ENCODE results near the gene RAB3GAP2.
"Not testable (repeated sequence)": the region's sequence is repeated elsewhere in the genome, so short reads cannot be mapped to it uniquely, and the experiment has no call there.

Gene RAB3GAP2

GRCh38 chr1:220218397-220219135 is 53.7 kb downstream of the RAB3GAP2 start:
- H3K36me3 Mint-ChIP-seq (ENCODE audit: low read depth) = peaks cover 18% of the 10 kb centered on the region
- H3K4me1 Mint-ChIP-seq (ENCODE audit: low read depth) = peaks cover 40% of the 10 kb centered on the region
- not testable (repeated sequence) for H3K4me3 Mint-ChIP-seq, H3K27ac Mint-ChIP-seq, H3K9me3 Mint-ChIP-seq, H3K27me3 Mint-ChIP-seq

- Mint-ChIP-seq H3K27me3 (no peaks in the 10 kb centered on the region), H3K4me3 (no peak overlapping the region), H3K27ac (no peak overlapping the region), H3K9me3 (no peaks in the 10 kb centered on the region), H3K4me1 (ENCODE audit: low read depth) (peaks cover 30% of the 10 kb centered on the region), H3K36me3 (ENCODE audit: low read depth) (peaks cover 29% of the 10 kb centered on the region)
These were observed 54.8 kb downstream of the RAB3GAP2 start for GRCh38 chr1:220217383-220217988.

GRCh38 chr1:220213382-220213983 is 58.8 kb downstream of the RAB3GAP2 start:
- Mint-ChIP-seq H3K36me3 (ENCODE audit: low read depth) (peaks cover 48% of the 10 kb centered on the region), H3K27ac (no peak overlapping the region), H3K27me3 (no peaks in the 10 kb centered on the region), H3K4me1 (ENCODE audit: low read depth) (peaks cover 3% of the 10 kb centered on the region), H3K4me3 (no peak overlapping the region), H3K9me3 (no peaks in the 10 kb centered on the region)

DNA sequence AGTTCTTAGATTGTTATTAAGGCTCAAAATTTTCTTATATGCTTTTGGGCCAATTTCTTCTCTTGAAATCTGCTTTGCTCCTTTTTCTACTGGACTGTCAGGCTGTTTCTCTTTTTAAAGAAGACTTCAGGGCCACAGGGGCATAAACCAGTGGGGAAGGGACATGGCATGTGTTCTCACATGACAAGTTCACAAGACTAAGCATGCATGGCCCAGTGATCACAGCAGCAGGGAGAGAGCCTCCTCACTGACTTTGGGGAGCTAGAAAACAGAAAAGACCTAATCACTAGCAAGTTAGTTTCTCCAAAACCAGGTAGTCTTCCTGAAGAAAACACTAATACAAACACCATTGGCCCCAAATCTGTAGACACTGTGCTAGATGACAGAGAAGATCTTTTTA is 64.8 kb downstream of the RAB3GAP2 start:
- Mint-ChIP-seq H3K4me1 (ENCODE audit: low read depth) (no peaks in the 10 kb centered on the region), H3K27me3 (no peaks in the 10 kb centered on the region), H3K36me3 (ENCODE audit: low read depth) (peaks cover 75% of the 10 kb centered on the region), H3K4me3 (no peak overlapping the region), H3K9me3 (peaks cover 5% of the 10 kb centered on the region), H3K27ac (no peak overlapping the region)

- not testable (repeated sequence) for H3K4me1 Mint-ChIP-seq (ENCODE audit: low read depth); H3K27ac Mint-ChIP-seq; H3K4me3 Mint-ChIP-seq; H3K9me3 Mint-ChIP-seq; H3K27me3 Mint-ChIP-seq
- H3K36me3 Mint-ChIP-seq (ENCODE audit: low read depth) = peaks cover 53% of the 10 kb centered on the region
These were observed 67.5 kb downstream of the RAB3GAP2 start for GRCh38 chr1:220204758-220205157.

DNA sequence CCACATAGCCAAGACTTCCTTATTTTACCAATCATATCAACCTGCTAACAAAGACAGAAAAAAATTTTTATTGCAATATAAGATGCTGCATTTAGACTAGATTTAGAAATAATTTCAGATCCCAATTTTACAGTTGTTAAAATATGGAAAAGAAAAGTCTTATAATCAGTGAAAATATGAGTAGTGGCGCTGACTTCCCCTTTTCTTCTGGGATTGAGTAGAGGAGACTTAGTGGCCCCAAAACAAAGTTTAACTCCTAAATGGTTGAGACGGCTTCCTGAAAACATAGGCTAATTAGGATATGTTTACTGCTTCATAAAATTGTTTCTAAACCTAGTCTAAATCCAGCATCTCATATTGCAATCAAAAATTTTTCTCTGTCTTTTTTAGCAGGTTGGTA is 68.4 kb downstream of the RAB3GAP2 start:
- no peak overlapping the region for H3K27ac Mint-ChIP-seq
- H3K36me3 Mint-ChIP-seq (ENCODE audit: low read depth) = peaks cover 44% of the 10 kb centered on the region
- H3K27me3 Mint-ChIP-seq = no peaks in the 10 kb centered on the region
- H3K4me3 Mint-ChIP-seq = no peak overlapping the region
- H3K4me1 Mint-ChIP-seq (ENCODE audit: low read depth) = no peaks in the 10 kb centered on the region
- peaks cover 5% of the 10 kb centered on the region for H3K9me3 Mint-ChIP-seq

- H3K4me1 Mint-ChIP-seq (ENCODE audit: low read depth) = no peaks in the 10 kb centered on the region
- H3K27ac Mint-ChIP-seq = no peak overlapping the region
- H3K36me3 Mint-ChIP-seq (ENCODE audit: low read depth) = peaks cover 19% of the 10 kb centered on the region
- H3K4me3 Mint-ChIP-seq = no peak overlapping the region
- no peaks in the 10 kb centered on the region for H3K27me3 Mint-ChIP-seq
- no peaks in the 10 kb centered on the region for H3K9me3 Mint-ChIP-seq
These were observed 73.9 kb downstream of the RAB3GAP2 start for GRCh38 chr1:220198186-220199005.

DNA sequence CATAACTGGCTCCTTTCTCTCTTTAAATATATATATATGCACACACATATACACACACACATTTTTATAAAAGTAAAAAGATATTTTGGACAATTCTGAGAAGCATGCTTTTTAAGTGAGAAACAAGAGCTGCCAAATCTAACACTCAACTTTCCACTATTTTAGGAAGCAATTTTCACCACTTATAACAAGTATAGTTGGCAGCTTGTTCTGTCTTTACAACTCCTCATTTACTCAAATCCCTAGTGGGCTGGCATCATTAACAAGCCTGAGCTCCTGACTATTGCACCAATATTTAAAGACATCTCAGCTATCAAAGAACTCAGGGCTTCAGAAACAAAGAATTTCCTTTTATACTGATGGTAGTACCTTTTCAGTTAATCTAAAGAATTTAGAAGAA is 76.6 kb downstream of the RAB3GAP2 start:
- no peak overlapping the region for H3K27ac Mint-ChIP-seq
- H3K27me3 Mint-ChIP-seq = no peaks in the 10 kb centered on the region
- peaks cover 23% of the 10 kb centered on the region for H3K36me3 Mint-ChIP-seq (ENCODE audit: low read depth)
- H3K4me1 Mint-ChIP-seq (ENCODE audit: low read depth) = no peaks in the 10 kb centered on the region
- H3K9me3 Mint-ChIP-seq = no peaks in the 10 kb centered on the region
- H3K4me3 Mint-ChIP-seq = no peak overlapping the region

GRCh38 chr1:220189750-220190347 is 82.4 kb downstream of the RAB3GAP2 start:
- no peaks in the 10 kb centered on the region for H3K9me3 Mint-ChIP-seq
- no peak overlapping the region for H3K4me3 Mint-ChIP-seq
- H3K27me3 Mint-ChIP-seq = no peaks in the 10 kb centered on the region
- H3K27ac Mint-ChIP-seq = no peak overlapping the region
- peaks cover 41% of the 10 kb centered on the region for H3K36me3 Mint-ChIP-seq (ENCODE audit: low read depth)
- no peaks in the 10 kb centered on the region for H3K4me1 Mint-ChIP-seq (ENCODE audit: low read depth)

DNA sequence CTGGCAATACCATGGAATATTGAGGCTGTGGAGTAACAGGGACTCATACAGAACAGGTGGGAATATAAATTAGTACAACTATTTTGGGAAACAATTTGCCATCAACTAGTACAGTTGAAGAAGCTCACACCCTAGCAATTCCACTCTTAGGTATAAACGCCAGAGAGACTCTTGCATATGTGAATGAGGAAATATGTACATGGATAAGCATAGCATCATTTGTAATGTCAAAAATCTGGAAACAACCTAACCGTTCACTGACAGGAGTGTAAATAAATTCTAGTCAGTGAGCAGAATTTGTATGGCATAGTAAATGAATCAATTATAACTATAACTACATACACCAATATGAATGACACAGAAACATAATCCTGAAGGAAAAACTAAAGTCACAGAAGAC is 83.7 kb downstream of the RAB3GAP2 start:
- Mint-ChIP-seq H3K4me3 (no peak overlapping the region), H3K9me3 (no peaks in the 10 kb centered on the region), H3K27me3 (no peaks in the 10 kb centered on the region), H3K4me1 (ENCODE audit: low read depth) (no peaks in the 10 kb centered on the region), H3K36me3 (ENCODE audit: low read depth) (peaks cover 35% of the 10 kb centered on the region), H3K27ac (no peak overlapping the region)

GRCh38 chr1:220186752-220187151 is 85.5 kb downstream of the RAB3GAP2 start:
- H3K36me3 Mint-ChIP-seq (ENCODE audit: low read depth) = peaks cover 35% of the 10 kb centered on the region
- no peak overlapping the region for H3K27ac Mint-ChIP-seq

DNA sequence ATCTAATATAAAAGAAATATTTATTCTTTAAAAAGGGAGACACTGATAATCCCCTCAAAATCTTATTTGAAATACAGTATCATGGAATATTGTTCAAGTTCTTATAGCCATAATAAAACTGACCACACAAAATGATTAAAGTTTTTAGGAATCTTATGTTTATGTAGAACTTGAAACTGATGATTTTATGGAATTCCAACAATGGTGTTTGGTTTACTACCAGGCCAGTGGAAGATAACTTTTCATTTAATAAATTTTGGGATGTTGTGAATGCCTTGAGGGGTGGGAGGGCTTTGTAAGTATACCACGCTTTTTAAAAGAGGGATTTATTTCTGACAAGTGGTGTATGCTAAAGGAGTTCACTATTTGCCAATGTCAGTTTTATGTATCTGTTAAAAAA is 87.7 kb downstream of the RAB3GAP2 start:
- H3K4me1 Mint-ChIP-seq (ENCODE audit: low read depth) = no peaks in the 10 kb centered on the region
- no peak overlapping the region for H3K4me3 Mint-ChIP-seq
- H3K27me3 Mint-ChIP-seq = no peaks in the 10 kb centered on the region
- no peaks in the 10 kb centered on the region for H3K9me3 Mint-ChIP-seq
- no peak overlapping the region for H3K27ac Mint-ChIP-seq
- peaks cover 48% of the 10 kb centered on the region for H3K36me3 Mint-ChIP-seq (ENCODE audit: low read depth)

More at GRCh38 chr1:220186752-220187151, 85.5 kb downstream of the RAB3GAP2 start:
- no peaks in the 10 kb centered on the region for H3K4me1 Mint-ChIP-seq (ENCODE audit: low read depth)
- H3K9me3 Mint-ChIP-seq = no peaks in the 10 kb centered on the region
- no peaks in the 10 kb centered on the region for H3K27me3 Mint-ChIP-seq
- no peak overlapping the region for H3K4me3 Mint-ChIP-seq

DNA sequence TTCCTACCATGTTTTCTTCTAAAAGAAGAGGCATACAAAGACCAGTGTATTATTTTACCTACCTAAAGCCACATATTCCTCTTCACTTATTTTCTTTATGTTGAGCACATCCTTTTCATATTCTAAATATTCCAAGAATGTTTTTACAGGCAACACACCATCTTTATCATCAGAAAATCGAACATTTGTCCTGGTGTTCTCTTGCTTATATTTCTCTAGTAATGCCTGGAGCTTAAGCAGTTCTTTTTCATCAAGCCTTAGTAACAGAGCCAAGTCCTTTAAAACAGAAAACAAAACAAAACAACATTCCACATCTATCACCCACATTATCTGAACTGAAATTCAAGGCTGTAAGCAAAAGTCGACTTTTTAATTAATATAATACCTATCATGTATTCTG is 89.6 kb downstream of the RAB3GAP2 start:
- no peaks in the 10 kb centered on the region for H3K4me1 Mint-ChIP-seq (ENCODE audit: low read depth)
- peaks cover 52% of the 10 kb centered on the region for H3K36me3 Mint-ChIP-seq (ENCODE audit: low read depth)
- H3K27me3 Mint-ChIP-seq = no peaks in the 10 kb centered on the region
- H3K9me3 Mint-ChIP-seq = no peaks in the 10 kb centered on the region
- no peak overlapping the region for H3K27ac Mint-ChIP-seq
- no peak overlapping the region for H3K4me3 Mint-ChIP-seq

DNA sequence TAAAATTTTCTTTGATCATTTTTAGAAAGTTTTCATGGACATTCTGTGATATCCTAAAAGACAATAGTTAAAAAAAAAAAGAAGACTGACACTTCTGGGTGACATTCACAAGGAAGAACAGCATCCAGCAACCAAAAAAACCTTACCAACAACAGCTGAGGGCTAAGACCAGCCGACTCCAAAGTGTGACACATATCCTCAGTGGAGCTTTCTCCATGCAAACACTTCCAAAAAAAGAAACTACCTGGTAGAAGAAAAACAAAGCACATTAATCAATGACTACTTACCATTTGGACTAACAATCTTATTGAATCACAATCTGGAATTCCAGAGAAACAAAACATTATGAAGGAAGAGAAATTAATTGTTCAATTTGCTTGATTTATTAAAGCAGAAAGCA is 90.1 kb downstream of the RAB3GAP2 start:
- H3K27ac Mint-ChIP-seq = no peak overlapping the region
- H3K9me3 Mint-ChIP-seq = no peaks in the 10 kb centered on the region
- H3K4me1 Mint-ChIP-seq (ENCODE audit: low read depth) = no peaks in the 10 kb centered on the region
- no peak overlapping the region for H3K4me3 Mint-ChIP-seq
- H3K27me3 Mint-ChIP-seq = no peaks in the 10 kb centered on the region
- peaks cover 56% of the 10 kb centered on the region for H3K36me3 Mint-ChIP-seq (ENCODE audit: low read depth)

GRCh38 chr1:220176540-220176939 is 95.7 kb downstream of the RAB3GAP2 start:
- Mint-ChIP-seq H3K4me3 (no peak overlapping the region), H3K27ac (no peak overlapping the region), H3K9me3 (no peaks in the 10 kb centered on the region), H3K4me1 (ENCODE audit: low read depth) (no peaks in the 10 kb centered on the region), H3K36me3 (ENCODE audit: low read depth) (peaks cover 87% of the 10 kb centered on the region), H3K27me3 (no peaks in the 10 kb centered on the region)

All from stimulated activated naive CD8-positive, alpha-beta T cell treated with anti-CD3 and anti-CD28 coated beads, Interleukin-15, Interleukin-2, amounts not matched to agents 100 ng/mL and 50 ng/mL, for 24 hours (primary cell).